HL-60 (cell line): ENCODE data around the gene SERPINE2.

Experiments
- DNase-seq, 2 experiments: peaks; one replicate each; pipeline ENCODE4 v3.0.0-alpha.2; 2010 to 2020; ENCODE audit warnings: low read depth in 1 of 2, low spot score in 1 of 2
- H3K27ac ChIP-seq: fragments of 250-450 bp; sonication (Bioruptor Pico); replicated peaks from 2 replicates; pipeline ENCODE4 v1.5.1; 2020; ENCODE audit warnings: mild to moderate bottlenecking, moderate library complexity
- H3K27me3 ChIP-seq: fragments of 250-450 bp; sonication (Bioruptor Pico); 2 replicates; pipeline ENCODE4 v1.5.1; 2021; ENCODE audit warnings: mild to moderate bottlenecking, moderate library complexity; ENCODE audit not compliant: insufficient read depth, poor library complexity, severe bottlenecking
- H3K4me3 ChIP-seq: replicated peaks from 2 replicates; pipeline ENCODE4 v1.5.1; 2011; ENCODE audit warnings: mild to moderate bottlenecking, control low read depth, low read length; ENCODE audit not compliant: insufficient read depth
- GABPA ChIP-seq: IDR thresholded peaks from 2 replicates; pipeline ENCODE4 v1.6.1; 2012; ENCODE audit warnings: low read depth
- POLR2AphosphoS5 ChIP-seq: IDR thresholded peaks from 2 replicates; pipeline ENCODE4 v1.6.1; 2012; ENCODE audit warnings: low read depth
- SPI1 ChIP-seq: IDR thresholded peaks from 2 replicates; pipeline ENCODE4 v1.6.1; 2012; ENCODE audit warnings: low read depth, mild to moderate bottlenecking, borderline replicate concordance
- TF ChIP-seq, protein P1 (sequence below): IDR thresholded peaks from 2 replicates; pipeline ENCODE4 v1.6.1; 2012; ENCODE audit warnings: low read depth; ENCODE audit not compliant: insufficient replicate concordance
- TF ChIP-seq, protein P2 (sequence below): IDR thresholded peaks from one replicate; pipeline ENCODE4 v1.5.1; 2011; ENCODE audit warnings: low read length, control low read depth, inconsistent platforms; ENCODE audit not compliant: insufficient read depth

Gene SERPINE2

GRCh38 chr2:224077773-224078507 is 38.9 kb upstream of the SERPINE2 start:
- DNase-seq = no peak
- TF ChIP-seq, protein P1, sequence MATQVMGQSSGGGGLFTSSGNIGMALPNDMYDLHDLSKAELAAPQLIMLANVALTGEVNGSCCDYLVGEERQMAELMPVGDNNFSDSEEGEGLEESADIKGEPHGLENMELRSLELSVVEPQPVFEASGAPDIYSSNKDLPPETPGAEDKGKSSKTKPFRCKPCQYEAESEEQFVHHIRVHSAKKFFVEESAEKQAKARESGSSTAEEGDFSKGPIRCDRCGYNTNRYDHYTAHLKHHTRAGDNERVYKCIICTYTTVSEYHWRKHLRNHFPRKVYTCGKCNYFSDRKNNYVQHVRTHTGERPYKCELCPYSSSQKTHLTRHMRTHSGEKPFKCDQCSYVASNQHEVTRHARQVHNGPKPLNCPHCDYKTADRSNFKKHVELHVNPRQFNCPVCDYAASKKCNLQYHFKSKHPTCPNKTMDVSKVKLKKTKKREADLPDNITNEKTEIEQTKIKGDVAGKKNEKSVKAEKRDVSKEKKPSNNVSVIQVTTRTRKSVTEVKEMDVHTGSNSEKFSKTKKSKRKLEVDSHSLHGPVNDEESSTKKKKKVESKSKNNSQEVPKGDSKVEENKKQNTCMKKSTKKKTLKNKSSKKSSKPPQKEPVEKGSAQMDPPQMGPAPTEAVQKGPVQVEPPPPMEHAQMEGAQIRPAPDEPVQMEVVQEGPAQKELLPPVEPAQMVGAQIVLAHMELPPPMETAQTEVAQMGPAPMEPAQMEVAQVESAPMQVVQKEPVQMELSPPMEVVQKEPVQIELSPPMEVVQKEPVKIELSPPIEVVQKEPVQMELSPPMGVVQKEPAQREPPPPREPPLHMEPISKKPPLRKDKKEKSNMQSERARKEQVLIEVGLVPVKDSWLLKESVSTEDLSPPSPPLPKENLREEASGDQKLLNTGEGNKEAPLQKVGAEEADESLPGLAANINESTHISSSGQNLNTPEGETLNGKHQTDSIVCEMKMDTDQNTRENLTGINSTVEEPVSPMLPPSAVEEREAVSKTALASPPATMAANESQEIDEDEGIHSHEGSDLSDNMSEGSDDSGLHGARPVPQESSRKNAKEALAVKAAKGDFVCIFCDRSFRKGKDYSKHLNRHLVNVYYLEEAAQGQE = no peak
- TF ChIP-seq POLR2AphosphoS5 (no peak), SPI1 (no peak), GABPA (no peak)
- TF ChIP-seq, protein P2, sequence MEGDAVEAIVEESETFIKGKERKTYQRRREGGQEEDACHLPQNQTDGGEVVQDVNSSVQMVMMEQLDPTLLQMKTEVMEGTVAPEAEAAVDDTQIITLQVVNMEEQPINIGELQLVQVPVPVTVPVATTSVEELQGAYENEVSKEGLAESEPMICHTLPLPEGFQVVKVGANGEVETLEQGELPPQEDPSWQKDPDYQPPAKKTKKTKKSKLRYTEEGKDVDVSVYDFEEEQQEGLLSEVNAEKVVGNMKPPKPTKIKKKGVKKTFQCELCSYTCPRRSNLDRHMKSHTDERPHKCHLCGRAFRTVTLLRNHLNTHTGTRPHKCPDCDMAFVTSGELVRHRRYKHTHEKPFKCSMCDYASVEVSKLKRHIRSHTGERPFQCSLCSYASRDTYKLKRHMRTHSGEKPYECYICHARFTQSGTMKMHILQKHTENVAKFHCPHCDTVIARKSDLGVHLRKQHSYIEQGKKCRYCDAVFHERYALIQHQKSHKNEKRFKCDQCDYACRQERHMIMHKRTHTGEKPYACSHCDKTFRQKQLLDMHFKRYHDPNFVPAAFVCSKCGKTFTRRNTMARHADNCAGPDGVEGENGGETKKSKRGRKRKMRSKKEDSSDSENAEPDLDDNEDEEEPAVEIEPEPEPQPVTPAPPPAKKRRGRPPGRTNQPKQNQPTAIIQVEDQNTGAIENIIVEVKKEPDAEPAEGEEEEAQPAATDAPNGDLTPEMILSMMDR = no peak
- no peaks in the 10 kb centered on the region for H3K27me3 ChIP-seq

DNA sequence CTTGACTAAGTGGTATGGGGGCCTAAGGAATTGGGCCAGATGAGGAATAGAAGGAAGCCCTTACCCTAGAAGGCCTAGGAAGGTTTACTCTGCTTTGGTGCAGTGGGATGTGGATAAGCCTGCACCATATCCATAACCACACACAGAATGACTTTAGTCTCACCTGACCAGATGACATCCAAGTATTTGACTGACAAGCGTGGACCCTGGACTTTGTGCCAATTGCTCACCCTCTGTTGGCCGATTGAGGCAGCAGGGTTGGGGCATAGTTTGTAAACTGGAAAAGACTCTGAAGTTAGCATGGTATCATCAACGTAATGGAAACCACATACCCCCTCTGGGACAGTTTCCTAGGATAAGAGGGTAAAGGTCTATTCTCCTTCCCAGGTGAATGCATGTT is 36.5 kb upstream of the SERPINE2 start:
- Histone ChIP-seq H3K27ac (no peak overlapping the region), H3K4me3 (no peak overlapping the region), H3K27me3 (no peaks in the 10 kb centered on the region)
- TF ChIP-seq, protein P2 = no peak
- TF ChIP-seq GABPA (no peak), SPI1 (no peak), POLR2AphosphoS5 (no peak)
- TF ChIP-seq, protein P1 = no peak
- no peak for DNase-seq

More at GRCh38 chr2:224077773-224078507, 38.9 kb upstream of the SERPINE2 start:
- Histone ChIP-seq H3K27ac (no peak overlapping the region), H3K4me3 (no peak overlapping the region)

- no peaks in the 10 kb centered on the region for H3K27me3 ChIP-seq
- DNase-seq = no peak
- H3K4me3 ChIP-seq = no peak overlapping the region
- TF ChIP-seq, protein P1 = no peak
- no peak for TF ChIP-seq SPI1
- no peak for TF ChIP-seq POLR2AphosphoS5
- no peak for TF ChIP-seq GABPA
- TF ChIP-seq, protein P2 = no peak
- H3K27ac ChIP-seq = no peak overlapping the region
These were observed 34.6 kb upstream of the SERPINE2 start for GRCh38 chr2:224073676-224074075.
